B cell (primary cell): ENCODE measurements around the gene MSH6. TPM values are rescaled to one million over a fixed set of nuclear protein-coding genes. Genes with fewer than 3 reads are reported as not detected.
A peak's percentile ranks its signal among the peaks of the same experiment; 100 is the strongest.
"Not testable (repeated sequence)": the region's sequence is repeated elsewhere in the genome, so short reads cannot be mapped to it uniquely, and the experiment has no call there.

ENCODE experiments used
- ATAC-seq: fragments of 200-7000 bp; cut with Tn5 transposase; one replicate; pipeline ENCODE4 v1.10.0; 2021; ENCODE audit warnings: low read depth, mild to moderate bottlenecking, moderate number of reproducible peaks, moderate library complexity
- CTCF ChIA-PET: fragments of 350-600 bp; sonication (Branson Sonifier 250); formaldehyde crosslinking; loops from one replicate; lab custom pipeline; 2021; ENCODE audit warnings: antibody characterized with exemption, inconsistent platforms; lab: Charles Lee
- POLR2A ChIA-PET: fragments of 350-600 bp; sonication (Branson Sonifier 250); formaldehyde crosslinking; loops from one replicate; lab custom pipeline; 2021; ENCODE audit warnings: antibody characterized with exemption; lab: Charles Lee
- DNase-seq: peaks from one replicate; pipeline ENCODE4 v3.0.0; 2013
- H2AFZ ChIP-seq: 2 replicates; pipeline ENCODE4 v1.6.1; 2012; ENCODE audit warnings: mild to moderate bottlenecking, low read depth, low read length; ENCODE audit not compliant: insufficient read depth, poor library complexity, severe bottlenecking
- H3K27ac ChIP-seq, 2 donors: 1 replicate in 1 of 2; 2 replicates in 1 of 2; pipeline ENCODE4 v1.5.1; 2012 to 2013; ENCODE audit warnings: low read length in 2 of 2, mild to moderate bottlenecking in 2 of 2, moderate library complexity in 1 of 2
- H3K27me3 ChIP-seq, 4 experiments: fragments of 200-600 bp in 1 of 4; sonication (generic) in 1 of 4; replicated peaks in 1 of 4; 1 replicate in 2 of 4; 2 replicates in 2 of 4; pipeline versions ENCODE4 v1.6.1 to v1.7.0; 2013 to 2016; ENCODE audit warnings: low read length in 3 of 4, mild to moderate bottlenecking in 2 of 4, mixed read lengths in 1 of 4, moderate library complexity in 1 of 4; ENCODE audit not compliant: insufficient read depth in 4 of 4, control insufficient read depth in 3 of 4; ENCODE audit errors: control extremely low read depth in 1 of 4
- H3K36me3 ChIP-seq, 2 experiments: replicated peaks in 1 of 2; 1 replicate in 1 of 2; 2 replicates in 1 of 2; pipeline versions ENCODE4 v1.6.1 to v1.7.1; 2013; ENCODE audit warnings: low read length in 1 of 2; ENCODE audit not compliant: insufficient read depth in 2 of 2, control insufficient read depth in 1 of 2; ENCODE audit errors: control extremely low read depth in 1 of 2, extremely low read depth in 1 of 2
- H3K4me1 ChIP-seq, 2 donors: fragments of 200-600 bp in 1 of 2; sonication (generic) in 1 of 2; 1 replicate in 1 of 2; 2 replicates in 1 of 2; pipeline versions ENCODE4 v1.5.1 to v1.6.1; 2013 to 2017; ENCODE audit warnings: low read length in 2 of 2; ENCODE audit not compliant: control insufficient read depth in 2 of 2, insufficient read depth in 2 of 2
- H3K4me2 ChIP-seq: replicated peaks from 2 replicates; pipeline ENCODE3; 2012; ENCODE audit warnings: mild to moderate bottlenecking, low read depth, low read length; ENCODE audit not compliant: poor library complexity, severe bottlenecking
- H3K4me3 ChIP-seq, 5 experiments: fragments of 200-600 bp in 1 of 5; sonication (generic) in 1 of 5; 1 replicate in 3 of 5; 2 replicates in 2 of 5; pipeline versions ENCODE4 v1.5.1 to v1.7.0; 2011 to 2016; ENCODE audit warnings: low read length in 4 of 5, mild to moderate bottlenecking in 4 of 5, low read depth in 2 of 5, control low read depth in 1 of 5, moderate library complexity in 1 of 5; ENCODE audit not compliant: insufficient read depth in 1 of 5; ENCODE audit errors: control extremely low read depth in 1 of 5, extremely low read depth in 1 of 5
- H3K79me2 ChIP-seq: fragments of 200-600 bp; sonication (generic); one replicate; pipeline ENCODE4 v1.6.0; 2016; ENCODE audit warnings: low read length; ENCODE audit not compliant: control insufficient read depth, insufficient read depth
- H3K9ac ChIP-seq: fragments of 200-600 bp; sonication (generic); 2 replicates; pipeline ENCODE4 v1.6.1; 2017; ENCODE audit warnings: mild to moderate bottlenecking, low read length, moderate library complexity
- H3K9me3 ChIP-seq, 3 donors: one replicate each; pipeline versions ENCODE4 v1.6.1 to v1.7.1; 2013; ENCODE audit warnings: low read length in 2 of 3; ENCODE audit not compliant: control insufficient read depth in 2 of 3, insufficient read depth in 1 of 3; ENCODE audit errors: control extremely low read depth in 1 of 3
- H4K20me1 ChIP-seq: 2 replicates; pipeline ENCODE4 v1.6.0; 2012; ENCODE audit warnings: mild to moderate bottlenecking, low read length; ENCODE audit not compliant: insufficient read depth, control insufficient read depth, poor library complexity, severe bottlenecking
- H3K27ac Mint-ChIP-seq: one replicate; pipeline ENCODE4 v1.8.0; 2021; ENCODE audit warnings: mixed read lengths
- H3K27me3 Mint-ChIP-seq: one replicate; pipeline ENCODE4 v1.8.0; 2021; ENCODE audit warnings: mixed read lengths
- H3K4me1 Mint-ChIP-seq: one replicate; pipeline ENCODE4 v1.8.0; 2021; ENCODE audit warnings: mixed read lengths
- H3K4me3 Mint-ChIP-seq: one replicate; pipeline ENCODE4 v1.8.0; 2021; ENCODE audit warnings: mixed read lengths
- H3K9me3 Mint-ChIP-seq: one replicate; pipeline ENCODE4 v1.8.0; 2022; ENCODE audit warnings: mixed read lengths; ENCODE audit not compliant: insufficient read depth
- CTCF ChIP-seq: fragments of 200-600 bp; IDR thresholded peaks from one replicate; pipeline ENCODE4 v1.8.0; 2022; ENCODE audit warnings: antibody characterized with exemption, mild to moderate bottlenecking
- EZH2 ChIP-seq: IDR thresholded peaks from 2 replicates; pipeline ENCODE4 v1.6.1; 2012; ENCODE audit warnings: borderline replicate concordance, low read depth, mild to moderate bottlenecking, moderate library complexity, low read length; ENCODE audit not compliant: insufficient read depth, poor library complexity, severe bottlenecking
- WGBS: methylation state at CpG from one replicate; pipeline ENCODE4 v1.1.5; 2013; ENCODE audit warnings: missing lambda C conversion rate; ENCODE audit not compliant: insufficient coverage; 5-methylcytosine and 5-hydroxymethylcytosine counted together
- intact Hi-C: fragments of 100-400 bp; cut with micrococcal nuclease; formaldehyde crosslinking; loops from one replicate; pipeline ENCODE4 v1.10.0; 2022
- polyA plus RNA-seq: library from polyadenylated mRNA; depleted of rRNA; stranded (reverse); fragments of >200 nt; gene quantifications from 2 replicates; pipeline ENCODE4 v1.2.3, GENCODE V29; 2012
- small RNA-seq: library from RNA; depleted of rRNA; stranded (forward); fragments of <200 nt; gene quantifications from one replicate; pipeline ENCODE3, GENCODE V24; 2012; ENCODE audit warnings: low replicate concordance, low read depth; ENCODE audit not compliant: insufficient read length
- total RNA-seq, 2 donors: library from RNA; stranded (reverse); fragments of 120-200 nt in 1 of 2; gene quantifications; 1 replicate in 1 of 2; 2 replicates in 1 of 2; pipeline versions ENCODE4 v1.2.3 to v1.2.4, GENCODE V29; 2013 to 2022

MSH6 gene
- total and polyA plus RNA-seq, 2 donors (not counting 1 experiment from before 2014, with no cell fraction given) = 6.8 to 43.9 TPM

GRCh38 chr2:47850198-47850597 is 67.3 kb downstream of the MSH6 start:
- H3K4me2 ChIP-seq = no peak overlapping the region
- no peak overlapping the region for H3K9ac ChIP-seq
- DNase-seq (no peak), ATAC-seq (no peak)
- H3K36me3 ChIP-seq = peaks cover 4 to 12% of the 10 kb centered on the region in 2 experiments
- no peak overlapping the region for H3K27ac ChIP-seq
- H3K9me3 ChIP-seq = no peaks in the 10 kb centered on the region
- no CpG with 5 or more reads among the region's 1 CpG for WGBS
- peaks cover 81% of the 10 kb centered on the region for H4K20me1 ChIP-seq
- H3K79me2 ChIP-seq = peaks cover 99% of the 10 kb centered on the region
- no peaks in the 10 kb centered on the region for H3K9me3 Mint-ChIP-seq
- no peaks in the 10 kb centered on the region for H3K27me3 ChIP-seq
- no peak overlapping the region for H3K4me3 ChIP-seq
- TF ChIP-seq CTCF (no peak), EZH2 (no peak)
- H3K4me1 Mint-ChIP-seq = peaks cover 40% of the 10 kb centered on the region
- H3K27me3 Mint-ChIP-seq = no peaks in the 10 kb centered on the region
- H3K4me1 ChIP-seq = peaks cover 0 to 4% of the 10 kb centered on the region in 2 donors
- H3K27ac Mint-ChIP-seq = no peak overlapping the region
- no peak overlapping the region for H2AFZ ChIP-seq
- ChIA-PET CTCF (interaction anchor here (1.0 to 1.3 kb wide), 4 partner anchors 9 to 573 kb away, joined by 3 to 5 read pairs (median 4); no protein-coding TSS in a partner anchor), POLR2A (interaction anchor here (0.6 kb wide), 1 partner anchor 1790 kb away, joined by 9 read pairs; no protein-coding TSS in a partner anchor)
- H3K4me3 Mint-ChIP-seq = no peak overlapping the region
- intact Hi-C loops = no loop called here

- DNase-seq, H3K9ac ChIP-seq, H3K27me3 ChIP-seq, H3K9me3 Mint-ChIP-seq, H3K4me2 ChIP-seq, H2AFZ ChIP-seq, H3K27me3 Mint-ChIP-seq, H3K4me3 ChIP-seq, H3K9me3 ChIP-seq, intact Hi-C loops, POLR2A ChIA-PET, H3K4me3 Mint-ChIP-seq, ATAC-seq, H3K36me3 ChIP-seq, H3K27ac Mint-ChIP-seq: not testable (repeated sequence)
- 100% methylated on average over 2 of the region's 8 CpGs for WGBS
- H3K4me1 ChIP-seq = peaks cover 8 to 24% of the 10 kb centered on the region in 2 donors
- H3K4me1 Mint-ChIP-seq = peaks cover 60% of the 10 kb centered on the region
- CTCF ChIA-PET = interaction anchor here (0.9 to 1.5 kb wide), 4 partner anchors 48 to 572 kb away, joined by 3 to 6 read pairs (median 4); no protein-coding TSS in a partner anchor
- peaks cover 89% of the 10 kb centered on the region for H4K20me1 ChIP-seq
- peaks cover 99% of the 10 kb centered on the region for H3K79me2 ChIP-seq
- H3K27ac ChIP-seq = peak overlapping the region in 1 of 2 donors; percentile 39
Measured at GRCh38 chr2:47853067-47853777, 70.3 kb downstream of the MSH6 start.

Small RNA genes lying within 50 kb of the gene (small RNA-seq; reads per million reads assigned to genes)
- not detected for gene RF00026
- gene RPL36AP15 = not detected

Other genes starting within 250 kb of the MSH6 start
- gene KCNK12, start 212.2 kb upstream of the MSH6 start, total RNA-seq = 0.51 and 0.71 TPM in 2 replicates
- 0.10 and 0.17 TPM in 2 replicates for gene KCNK12, start 212.2 kb upstream of the MSH6 start, polyA plus RNA-seq
- 107 and 117 TPM in 2 replicates for gene FBXO11, start 123.4 kb downstream of the MSH6 start, total RNA-seq
- gene FBXO11, start 123.4 kb downstream of the MSH6 start, polyA plus RNA-seq = 42.6 and 58.5 TPM in 2 replicates